Suprapubic skin (tissue), 4 donors: ENCODE data around the gene CATSPERD. TPM values are rescaled to one million over a fixed set of nuclear protein-coding genes. Genes with fewer than 3 reads are reported as not detected.

ENCODE experiments used
- DNase-seq, 2 donors: peaks; one replicate each; pipeline ENCODE4 v3.0.0-alpha.2; 2019; ENCODE audit warnings: low spot score in 2 of 2
- H3K27ac ChIP-seq: fragments of 200-600 bp; sonication (generic); one replicate; pipeline ENCODE4 v1.5.1; 2019
- H3K27me3 ChIP-seq: fragments of 200-600 bp; sonication (generic); one replicate; pipeline ENCODE4 v1.5.1; 2019
- H3K36me3 ChIP-seq: fragments of 200-600 bp; sonication (generic); one replicate; pipeline ENCODE4 v1.5.1; 2019
- H3K4me1 ChIP-seq: fragments of 200-600 bp; sonication (generic); one replicate; pipeline ENCODE4 v1.5.1; 2019
- H3K4me3 ChIP-seq: fragments of 200-600 bp; sonication (generic); one replicate; pipeline ENCODE4 v1.5.1; 2019; ENCODE audit warnings: mild to moderate bottlenecking
- H3K9me3 ChIP-seq: fragments of 200-600 bp; sonication (generic); one replicate; pipeline ENCODE4 v1.5.1; 2019
- EP300 ChIP-seq: sonication (generic); formaldehyde crosslinking; IDR thresholded peaks from one replicate; pipeline ENCODE4 v1.6.1; 2017; ENCODE audit warnings: antibody characterized with exemption
- POLR2A ChIP-seq, 2 donors: fragments of 450-650 bp; IDR thresholded peaks; one replicate each; pipeline ENCODE4 v1.6.1; 2017; ENCODE audit warnings: antibody characterized with exemption in 2 of 2, mild to moderate bottlenecking in 2 of 2, moderate library complexity in 2 of 2
- POLR2AphosphoS5 ChIP-seq, 3 donors: sonication (generic); formaldehyde crosslinking; IDR thresholded peaks; one replicate each; pipeline ENCODE4 v1.6.1; 2017; ENCODE audit warnings: antibody characterized with exemption in 3 of 3
- WGBS: methylation state at CpG from one replicate; pipeline ENCODE4 v1.1.5; 2018; 5-methylcytosine and 5-hydroxymethylcytosine counted together
- total RNA-seq, 4 donors: library from RNA; depleted of rRNA; stranded (reverse); fragments of >200 nt; gene quantifications; one replicate each; pipeline ENCODE4 v1.1.0, GENCODE V29; 2016
- TF ChIP-seq, protein P1 (sequence below), 2 donors: fragments of 200-600 bp in 1 of 2; fragments of 450-650 bp in 1 of 2; sonication (generic) in 1 of 2; IDR thresholded peaks; one replicate each; pipeline ENCODE4 v1.5.1; 2016 to 2019; ENCODE audit warnings: antibody characterized with exemption in 2 of 2, mild to moderate bottlenecking in 1 of 2, moderate library complexity in 1 of 2

CATSPERD gene
- total RNA-seq, 4 donors from 2014 or later: 0.24 TPM; not detected in 3

- H3K27ac ChIP-seq: no peak overlapping the region
- peaks cover 5% of the 10 kb centered on the region for H3K4me1 ChIP-seq
- H3K9me3 ChIP-seq: no peaks in the 10 kb centered on the region
- TF ChIP-seq, protein P1, sequence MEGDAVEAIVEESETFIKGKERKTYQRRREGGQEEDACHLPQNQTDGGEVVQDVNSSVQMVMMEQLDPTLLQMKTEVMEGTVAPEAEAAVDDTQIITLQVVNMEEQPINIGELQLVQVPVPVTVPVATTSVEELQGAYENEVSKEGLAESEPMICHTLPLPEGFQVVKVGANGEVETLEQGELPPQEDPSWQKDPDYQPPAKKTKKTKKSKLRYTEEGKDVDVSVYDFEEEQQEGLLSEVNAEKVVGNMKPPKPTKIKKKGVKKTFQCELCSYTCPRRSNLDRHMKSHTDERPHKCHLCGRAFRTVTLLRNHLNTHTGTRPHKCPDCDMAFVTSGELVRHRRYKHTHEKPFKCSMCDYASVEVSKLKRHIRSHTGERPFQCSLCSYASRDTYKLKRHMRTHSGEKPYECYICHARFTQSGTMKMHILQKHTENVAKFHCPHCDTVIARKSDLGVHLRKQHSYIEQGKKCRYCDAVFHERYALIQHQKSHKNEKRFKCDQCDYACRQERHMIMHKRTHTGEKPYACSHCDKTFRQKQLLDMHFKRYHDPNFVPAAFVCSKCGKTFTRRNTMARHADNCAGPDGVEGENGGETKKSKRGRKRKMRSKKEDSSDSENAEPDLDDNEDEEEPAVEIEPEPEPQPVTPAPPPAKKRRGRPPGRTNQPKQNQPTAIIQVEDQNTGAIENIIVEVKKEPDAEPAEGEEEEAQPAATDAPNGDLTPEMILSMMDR (IDR thresholded peaks at IDR 0.05): no peak
- TF ChIP-seq EP300 (no peak), POLR2AphosphoS5 (IDR thresholded peaks at IDR 0.05) (no peak), POLR2A (IDR thresholded peaks at IDR 0.05) (no peak)
- no peak for DNase-seq
- WGBS: 64% methylated on average over 6 of the region's 6 CpGs
- H3K27me3 ChIP-seq: peaks cover 4% of the 10 kb centered on the region
- no peak overlapping the region for H3K4me3 ChIP-seq
- no peaks in the 10 kb centered on the region for H3K36me3 ChIP-seq
Measured at GRCh38 chr19:5820785-5821184, 100.3 kb downstream of the CATSPERD start.

DNA sequence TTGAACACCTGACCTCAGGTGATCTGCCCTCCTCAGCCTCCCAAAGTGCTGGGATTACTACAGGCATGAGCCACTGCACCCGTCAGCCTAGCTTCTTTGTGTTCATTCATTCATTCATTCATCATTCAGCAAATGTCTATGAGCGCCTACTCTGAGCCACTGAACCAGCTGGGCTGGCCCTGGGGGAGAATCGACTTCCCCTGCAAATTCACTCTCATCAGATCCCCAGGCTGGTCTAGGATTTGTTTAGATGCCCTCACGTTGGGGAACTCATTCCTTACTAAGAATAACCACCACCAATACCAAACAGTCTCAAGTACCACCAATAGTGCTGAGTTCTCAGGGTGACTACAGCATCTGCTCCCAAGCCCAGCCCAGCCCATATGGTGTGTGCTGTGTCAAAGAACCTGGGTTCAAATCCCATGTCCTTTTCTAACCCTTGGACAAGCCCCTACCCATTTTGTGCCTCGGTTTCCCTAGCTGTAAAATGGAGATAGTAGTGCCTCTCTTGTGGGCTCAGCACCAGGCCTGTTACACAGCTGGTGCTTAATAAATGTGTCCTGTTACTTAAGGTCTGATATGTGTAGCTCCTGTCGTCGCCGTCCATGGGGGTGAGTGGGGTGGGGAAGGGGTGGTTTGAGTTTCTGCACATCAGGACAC is 101.2 kb downstream of the CATSPERD start:
- Histone ChIP-seq H3K4me3 (no peak overlapping the region), H3K4me1 (peaks cover 11% of the 10 kb centered on the region), H3K9me3 (no peaks in the 10 kb centered on the region), H3K27ac (no peak overlapping the region), H3K27me3 (peaks cover 4% of the 10 kb centered on the region), H3K36me3 (no peaks in the 10 kb centered on the region)
- DNase-seq: no peak
- TF ChIP-seq, protein P1 (IDR thresholded peaks at IDR 0.05): no peak
- TF ChIP-seq EP300 (no peak), POLR2A (IDR thresholded peaks at IDR 0.05) (no peak), POLR2AphosphoS5 (IDR thresholded peaks at IDR 0.05) (no peak)
- 56% methylated on average over 8 of the region's 8 CpGs for WGBS

- Histone ChIP-seq H3K4me1 (peaks cover 17% of the 10 kb centered on the region), H3K36me3 (no peaks in the 10 kb centered on the region), H3K9me3 (no peaks in the 10 kb centered on the region), H3K27me3 (peaks cover 4% of the 10 kb centered on the region), H3K27ac (no peak overlapping the region), H3K4me3 (no peak overlapping the region)
- WGBS: 44% methylated on average over 28 of the region's 30 CpGs
- TF ChIP-seq POLR2AphosphoS5 (IDR thresholded peaks at IDR 0.05) (no peak), POLR2A (IDR thresholded peaks at IDR 0.05) (no peak), EP300 (no peak)
- TF ChIP-seq, protein P1 (IDR thresholded peaks at IDR 0.05): no peak
- no peak for DNase-seq
Measured at GRCh38 chr19:5822181-5822844, 101.9 kb downstream of the CATSPERD start.

- H3K27me3 ChIP-seq: peaks cover 4% of the 10 kb centered on the region
- WGBS: 72% methylated on average over 14 of the region's 30 CpGs
- no peak overlapping the region for H3K27ac ChIP-seq
- TF ChIP-seq POLR2AphosphoS5 (IDR thresholded peaks at IDR 0.05) (no peak), POLR2A (IDR thresholded peaks at IDR 0.05) (no peak), EP300 (no peak)
- TF ChIP-seq, protein P1 (IDR thresholded peaks at IDR 0.05): no peak
- H3K4me1 ChIP-seq: peaks cover 24% of the 10 kb centered on the region
- no peaks in the 10 kb centered on the region for H3K9me3 ChIP-seq
- DNase-seq: no peak
- H3K4me3 ChIP-seq: no peak overlapping the region
- H3K36me3 ChIP-seq: no peaks in the 10 kb centered on the region
Measured at GRCh38 chr19:5823579-5824281, 103.3 kb downstream of the CATSPERD start.

- DNase-seq: no peak
- H3K27ac ChIP-seq: no peak overlapping the region
- TF ChIP-seq POLR2A (IDR thresholded peaks at IDR 0.05): no peak
- H3K4me1 ChIP-seq: peaks cover 34% of the 10 kb centered on the region
- H3K4me3 ChIP-seq: no peak overlapping the region
- WGBS: 77% methylated on average over 10 of the region's 10 CpGs
- peaks cover 5% of the 10 kb centered on the region for H3K27me3 ChIP-seq
- H3K9me3 ChIP-seq: no peaks in the 10 kb centered on the region
- no peaks in the 10 kb centered on the region for H3K36me3 ChIP-seq
Measured at GRCh38 chr19:5824751-5825150, 104.3 kb downstream of the CATSPERD start.
